Posterior cingulate gyrus (tissue), 11 donors: ENCODE measurements around the gene LLGL1.

Experiments used
- DNase-seq, 10 donors: peaks; one replicate each; pipeline versions ENCODE4 v3.0.0 to v3.0.0-alpha.2; 2020 to 2021; ENCODE audit warnings: mixed read lengths in 3 of 10
- intact Hi-C: fragments of 100-400 bp; cut with DNase I; formaldehyde crosslinking; loops from one replicate; pipeline ENCODE4 v1.15.1; 2023

The LLGL1 gene

DNA sequence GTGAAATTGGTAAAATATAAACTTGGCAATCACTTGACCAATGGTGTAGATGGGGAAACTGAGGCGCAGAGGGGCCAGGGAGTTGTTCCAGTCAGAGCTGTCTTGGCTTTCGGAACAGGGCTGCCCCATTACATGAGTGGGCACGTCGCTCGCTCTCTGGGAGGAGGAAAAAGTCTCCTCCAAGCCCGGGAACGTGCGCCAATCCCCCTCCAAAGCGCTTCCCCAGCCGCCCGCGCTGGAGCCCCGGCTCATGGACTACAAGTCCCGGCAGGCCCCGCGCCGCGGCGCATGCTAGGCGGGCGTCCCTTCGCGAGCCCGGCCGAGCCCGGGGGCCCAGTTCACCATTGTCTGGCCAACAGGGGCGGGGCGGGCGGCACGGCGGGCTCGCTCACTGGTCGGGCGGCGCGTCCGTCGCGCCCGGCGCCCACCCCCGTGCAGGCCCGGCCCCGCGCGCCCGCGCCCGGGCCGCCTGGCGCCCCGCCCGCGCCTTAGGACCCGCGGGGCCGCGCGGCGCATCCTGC, at the start of gene LLGL1:
Gene LLGL1, plus strand, starts transcription at position 515 of the 521 bp plus-strand sequence. CDS start 48 bp downstream, outside the sequence.
- DNase-seq: peak; percentile 90 to 100 (median 96)
- intact Hi-C loops: loop anchor here (5.0 to 10.0 kb wide), 2 partner anchors 37 to 90 kb away; partner anchors contain the start of genes MIEF2, SMCR8 and TOP3A

DNA sequence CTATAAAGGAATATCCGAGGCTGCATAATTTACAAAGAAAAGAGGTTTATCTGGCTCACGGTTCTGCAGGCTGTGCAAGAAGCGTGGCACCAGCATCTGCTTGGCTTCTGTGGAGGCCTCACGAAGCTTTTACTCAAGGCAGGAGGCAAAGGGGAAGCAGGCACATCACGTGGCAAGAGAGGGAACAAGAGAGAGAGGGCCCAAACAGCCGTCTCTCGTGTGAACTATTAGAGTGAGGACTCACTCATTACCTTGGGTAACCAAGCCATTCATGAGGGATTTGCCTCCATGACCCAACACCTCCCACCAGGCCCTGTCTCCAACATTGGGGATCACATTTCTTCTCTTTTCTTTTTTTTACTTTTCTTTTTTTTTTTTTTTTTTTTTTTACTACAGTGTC, 49.3 kb upstream of the LLGL1 start:
- intact Hi-C loops: no loop called here
- no peak for DNase-seq

DNA sequence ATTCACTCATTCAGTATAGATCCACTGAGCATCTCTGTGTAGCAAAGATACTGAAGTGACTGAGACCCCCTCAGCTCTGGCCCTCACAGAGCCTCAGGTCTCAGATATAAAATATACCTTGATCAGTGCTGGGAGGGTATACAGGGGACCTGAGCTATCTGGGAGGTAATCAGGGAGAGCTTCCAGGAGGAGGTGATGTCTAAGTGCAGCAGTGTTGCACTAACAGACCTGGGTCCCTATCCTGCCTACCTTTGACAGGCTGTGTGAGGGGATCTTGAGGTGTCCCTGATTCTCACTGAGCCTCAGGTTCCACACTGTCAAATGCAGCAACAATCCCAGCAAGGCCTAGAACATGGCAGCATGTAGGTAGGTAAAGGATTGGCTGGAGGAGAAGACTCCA, 48.3 kb upstream of the LLGL1 start:
- no peak for DNase-seq
- intact Hi-C loops: no loop called here

DNA sequence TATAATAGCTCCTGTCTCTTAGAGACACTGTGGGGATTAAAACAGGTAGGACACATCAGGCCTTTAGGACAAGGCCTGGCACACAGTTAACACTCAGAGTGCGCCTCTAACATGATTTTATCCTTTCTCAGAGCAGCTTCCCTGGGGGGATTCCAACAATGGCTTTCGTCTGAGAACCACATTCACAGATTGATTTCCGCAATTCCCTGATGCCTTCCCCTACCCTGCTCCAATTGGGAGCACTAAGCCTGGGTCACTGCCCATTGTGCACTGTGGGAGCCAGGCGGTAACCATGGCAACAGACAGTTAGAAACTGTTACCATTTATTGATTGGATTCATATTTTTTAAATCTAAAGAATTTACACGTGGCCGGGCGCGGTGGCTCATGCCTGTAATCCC, 47.7 kb upstream of the LLGL1 start:
- intact Hi-C loops: no loop called here
- no peak for DNase-seq

DNA sequence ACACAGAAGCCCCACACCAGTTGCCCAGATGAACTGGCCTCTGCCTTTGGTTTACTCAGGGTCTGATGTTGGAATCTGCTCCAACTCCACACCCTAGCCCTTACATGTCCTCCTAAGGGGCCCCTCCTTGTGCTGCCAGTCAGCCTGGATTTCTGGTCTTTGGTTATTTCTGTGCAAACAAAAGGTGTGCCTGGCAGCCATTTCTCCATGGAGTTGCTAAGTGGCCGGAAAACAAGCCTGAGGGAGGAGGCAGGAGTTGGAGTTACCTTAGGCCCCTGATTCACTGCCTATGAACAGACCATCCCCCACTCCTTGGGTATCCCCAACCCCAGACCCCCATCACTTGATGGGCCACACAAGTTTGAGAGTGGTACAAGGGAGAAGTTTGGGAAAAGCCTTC, 46.2 kb upstream of the LLGL1 start:
- DNase-seq: no peak
- intact Hi-C loops: no loop called here

DNA sequence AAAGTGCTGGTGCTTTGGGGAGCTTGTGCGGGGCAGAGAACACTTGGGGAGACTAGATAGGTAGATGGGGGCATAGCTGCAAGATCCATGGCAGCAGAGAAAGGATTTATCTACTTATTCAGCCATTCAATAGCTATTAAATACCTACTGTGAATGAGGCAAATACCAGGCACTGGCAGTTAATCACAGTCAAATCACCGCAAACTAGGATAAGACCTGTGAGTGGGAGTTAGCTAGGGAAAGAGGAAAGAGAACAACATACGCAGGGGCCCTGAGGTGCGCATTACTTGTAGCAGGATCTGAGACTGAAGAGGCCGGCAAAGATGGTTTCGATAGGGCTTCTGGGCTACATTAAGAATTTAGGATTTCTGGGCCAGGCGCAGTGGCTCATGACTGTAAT, 45.6 kb upstream of the LLGL1 start:
- intact Hi-C loops: loop anchor here (5.0 kb wide), 1 partner anchor 93 kb away; the partner anchor contains the start of gene DRG2
- DNase-seq: no peak

DNA sequence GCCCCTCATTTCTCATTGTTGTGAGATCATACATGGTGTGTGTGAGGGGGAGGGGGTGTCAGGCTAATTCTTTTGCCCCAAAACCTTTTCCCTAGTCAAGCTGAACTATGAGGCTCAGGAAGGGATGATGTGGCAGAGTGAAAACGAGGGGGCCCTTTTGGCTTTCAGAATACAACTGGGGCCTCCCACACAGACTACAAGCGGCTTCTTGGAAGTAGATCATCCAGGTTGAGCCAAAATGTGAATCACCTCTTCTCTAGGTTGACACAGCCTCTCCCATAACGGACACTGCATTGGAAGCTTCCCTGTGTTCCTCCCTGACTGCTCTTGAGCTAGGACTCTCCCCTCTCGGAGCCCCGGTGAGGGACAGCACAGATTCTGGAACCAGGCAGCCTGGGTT, 44.1 kb upstream of the LLGL1 start:
- no peak for DNase-seq
- intact Hi-C loops: loop anchor here (5.0 kb wide), 1 partner anchor 94 kb away; the partner anchor contains the start of gene DRG2

DNA sequence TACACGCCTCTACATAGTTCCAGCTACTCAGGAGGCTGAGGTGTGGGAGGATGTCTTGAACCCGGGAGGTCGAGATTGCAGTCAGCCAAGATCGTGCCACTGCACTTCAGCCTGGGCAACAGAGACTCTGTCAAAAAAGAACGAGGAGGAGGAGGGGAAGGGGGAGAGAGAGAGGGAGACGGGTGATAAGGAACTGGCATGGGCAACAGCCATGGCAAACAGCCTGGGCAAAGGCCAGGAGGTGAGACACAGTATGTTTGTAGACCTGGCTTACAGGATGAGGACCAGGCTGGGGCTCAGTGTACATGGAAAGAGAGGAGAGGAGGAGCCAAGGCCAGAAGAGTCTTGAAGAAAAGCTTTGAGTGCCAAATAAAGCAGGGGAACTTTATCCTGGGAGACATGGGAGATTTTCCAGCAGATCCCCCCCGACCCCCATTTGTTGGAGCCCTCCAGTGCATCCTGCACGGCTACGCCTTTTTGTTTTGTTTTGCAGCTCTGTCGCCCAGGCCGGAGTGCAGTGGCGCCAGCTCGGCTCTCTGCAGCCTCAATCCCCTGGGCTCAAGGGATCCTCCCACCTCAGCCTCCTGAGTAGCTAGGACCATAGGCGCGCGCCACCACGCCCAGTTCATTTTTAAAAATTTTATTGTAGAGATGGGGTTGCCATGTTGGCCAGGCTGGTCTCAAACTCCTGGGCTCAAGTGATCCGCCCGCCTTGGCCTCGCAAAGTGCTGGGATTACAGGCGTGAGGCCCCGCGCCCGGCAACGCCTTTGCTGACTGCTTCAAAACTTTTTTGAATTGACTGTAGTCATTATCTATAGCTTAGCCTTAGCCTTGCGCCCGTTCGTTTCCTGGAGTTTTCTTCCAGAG, 43.1 kb upstream of the LLGL1 start:
- intact Hi-C loops: loop anchor here (5.0 kb wide), 1 partner anchor 95 kb away; the partner anchor contains the start of gene DRG2
- peak in 2 of 10 donors; percentile 29 to 83 for DNase-seq

DNA sequence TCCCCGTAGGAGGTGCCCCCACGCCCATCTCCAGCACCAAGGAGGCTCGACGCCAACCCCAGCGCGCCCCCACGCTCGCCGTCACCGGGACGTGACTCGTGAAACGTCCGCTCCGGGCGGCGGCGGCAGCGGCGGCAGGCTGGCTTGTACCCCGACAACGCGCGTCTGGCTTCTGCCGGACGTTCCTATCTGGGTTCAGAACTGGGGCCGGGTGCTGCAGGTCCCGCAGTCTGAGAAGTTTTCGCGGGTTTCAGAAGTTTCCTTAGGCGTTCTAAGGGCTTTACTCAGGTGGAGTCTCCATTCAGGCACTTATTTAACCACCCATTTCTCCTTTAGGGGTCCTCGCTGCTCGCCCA, 42.5 kb upstream of the LLGL1 start:
- intact Hi-C loops: loop anchor here (5.0 kb wide), 1 partner anchor 96 kb away; the partner anchor contains the start of gene DRG2
- peak; percentile 65 to 97 (median 79) for DNase-seq

DNA sequence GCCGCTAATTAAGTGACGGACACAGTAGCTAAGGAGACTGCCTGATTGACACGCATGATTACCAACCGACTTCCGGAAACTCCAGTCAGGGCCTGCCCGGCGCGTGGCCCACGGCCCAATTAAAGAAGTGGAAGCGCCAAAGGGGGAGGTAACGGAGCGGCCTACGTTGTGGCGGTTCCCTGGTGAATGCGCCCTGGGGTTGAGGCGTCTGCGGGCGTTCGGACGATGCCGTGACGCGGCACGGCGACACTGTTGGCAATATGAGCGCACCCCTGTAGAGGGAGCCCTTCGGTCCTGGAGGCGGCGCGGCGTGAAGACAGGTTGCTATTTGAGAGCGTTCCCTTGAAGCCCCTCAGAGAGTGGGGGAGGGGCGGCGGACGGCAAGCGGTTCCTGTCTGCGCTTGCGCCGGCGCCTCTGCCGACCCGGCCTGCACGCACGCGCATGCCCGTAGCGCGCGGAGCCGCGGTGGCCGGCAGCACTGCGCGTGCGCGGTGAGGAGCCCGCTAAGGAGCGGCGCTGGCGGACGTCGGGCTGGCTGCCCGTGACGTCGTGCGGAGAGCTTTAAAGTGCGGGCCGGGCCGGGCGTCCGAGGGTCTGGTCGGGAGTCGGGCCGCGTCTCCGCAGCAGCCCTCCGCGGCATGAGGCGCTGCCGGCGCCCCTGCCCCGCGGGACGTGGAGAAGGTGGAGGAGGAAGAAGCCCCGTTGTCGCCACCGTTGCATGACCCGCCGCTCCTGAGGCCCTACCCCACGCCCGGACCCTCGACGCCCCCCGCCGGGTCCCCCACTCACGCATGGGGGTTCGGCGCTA, 41.9 kb upstream of the LLGL1 start, which contains the start of gene ALKBH5:
Gene ALKBH5, plus strand, starts transcription at position 495 of the 809 bp plus-strand sequence. CDS start 416 bp downstream, outside the sequence.
- intact Hi-C loops: loop anchor here (5.0 kb wide), 1 partner anchor 96 kb away; the partner anchor contains the start of gene DRG2
- DNase-seq: peak; percentile 96 to 99 (median 97)

DNA sequence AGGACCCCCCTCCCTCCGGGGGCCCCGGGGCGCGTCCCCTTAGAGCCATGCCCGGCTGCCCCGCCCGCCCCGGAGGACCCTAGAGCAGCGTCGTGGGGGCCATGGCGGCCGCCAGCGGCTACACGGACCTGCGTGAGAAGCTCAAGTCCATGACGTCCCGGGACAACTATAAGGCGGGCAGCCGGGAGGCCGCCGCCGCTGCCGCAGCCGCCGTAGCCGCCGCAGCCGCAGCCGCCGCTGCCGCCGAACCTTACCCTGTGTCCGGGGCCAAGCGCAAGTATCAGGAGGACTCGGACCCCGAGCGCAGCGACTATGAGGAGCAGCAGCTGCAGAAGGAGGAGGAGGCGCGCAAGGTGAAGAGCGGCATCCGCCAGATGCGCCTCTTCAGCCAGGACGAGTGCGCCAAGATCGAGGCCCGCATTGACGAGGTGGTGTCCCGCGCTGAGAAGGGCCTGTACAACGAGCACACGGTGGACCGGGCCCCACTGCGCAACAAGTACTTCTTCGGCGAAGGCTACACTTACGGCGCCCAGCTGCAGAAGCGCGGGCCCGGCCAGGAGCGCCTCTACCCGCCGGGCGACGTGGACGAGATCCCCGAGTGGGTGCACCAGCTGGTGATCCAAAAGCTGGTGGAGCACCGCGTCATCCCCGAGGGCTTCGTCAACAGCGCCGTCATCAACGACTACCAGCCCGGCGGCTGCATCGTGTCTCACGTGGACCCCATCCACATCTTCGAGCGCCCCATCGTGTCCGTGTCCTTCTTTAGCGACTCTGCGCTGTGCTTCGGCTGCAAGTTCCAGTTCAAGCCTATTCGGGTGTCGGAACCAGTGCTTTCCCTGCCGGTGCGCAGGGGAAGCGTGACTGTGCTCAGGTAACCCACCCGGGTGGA, 41.0 kb upstream of the LLGL1 start:
- DNase-seq: peak; percentile 32 to 94 (median 59)
- intact Hi-C loops: loop anchor here (5.0 kb wide), 1 partner anchor 97 kb away; the partner anchor contains the start of gene DRG2

DNA sequence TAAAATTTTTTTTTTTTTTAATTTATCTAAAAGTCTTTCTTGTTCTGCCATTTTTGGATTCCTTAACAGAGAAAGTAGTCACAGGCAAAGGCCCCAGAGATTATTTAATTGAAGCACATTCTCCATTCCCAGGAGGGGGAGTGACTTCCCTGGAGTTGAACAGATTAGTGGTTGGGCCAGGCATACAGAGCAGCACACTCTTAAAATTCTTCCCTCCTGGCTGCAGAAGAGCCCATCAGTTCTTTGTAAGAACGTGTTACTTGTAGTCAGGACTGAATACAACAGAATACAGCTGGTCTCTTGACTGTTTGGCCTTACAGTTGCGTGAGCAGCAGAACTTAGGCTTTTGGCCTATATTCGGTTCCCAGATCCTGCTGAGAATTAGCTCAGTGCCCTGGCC, 40.0 kb upstream of the LLGL1 start:
- DNase-seq: no peak
- intact Hi-C loops: no loop called here

DNA sequence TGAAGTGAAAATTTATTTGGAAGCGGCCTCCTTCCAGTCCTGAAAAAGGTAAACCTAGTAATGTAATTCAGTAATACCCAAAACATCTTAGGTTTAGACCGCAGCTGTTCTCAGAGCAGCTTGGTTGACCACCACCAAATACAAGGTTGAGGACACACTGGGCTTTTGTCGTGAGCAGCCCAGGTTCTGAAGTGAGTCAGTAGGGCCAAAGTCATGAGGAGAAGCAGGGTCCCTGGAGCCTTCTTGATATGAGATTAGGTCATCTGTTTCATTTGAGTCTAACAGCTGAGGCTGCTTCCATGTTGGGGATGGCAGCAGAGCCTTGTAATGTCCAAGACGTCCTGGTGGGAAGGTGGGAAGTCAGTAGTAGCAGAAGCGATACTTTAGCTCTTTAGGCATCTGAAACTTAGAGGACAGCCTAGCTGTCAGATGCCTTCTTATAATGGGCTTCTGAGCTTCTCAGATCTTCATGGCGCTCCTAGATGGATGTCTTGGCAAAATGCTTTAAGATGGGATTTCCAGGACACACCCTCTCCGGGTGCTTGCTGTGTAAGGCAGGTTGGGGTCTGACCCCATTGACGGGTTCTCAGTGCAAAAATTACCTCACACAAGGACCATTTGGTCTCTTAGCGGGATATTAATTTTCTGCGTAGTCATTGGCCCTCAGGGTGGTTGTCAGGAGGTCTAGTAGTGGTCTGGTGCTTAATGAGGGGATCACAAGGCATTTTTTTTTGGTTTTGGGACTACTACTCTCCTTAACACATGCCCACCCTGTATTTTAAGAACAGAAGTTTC, 39.4 kb upstream of the LLGL1 start:
- intact Hi-C loops: no loop called here

DNA sequence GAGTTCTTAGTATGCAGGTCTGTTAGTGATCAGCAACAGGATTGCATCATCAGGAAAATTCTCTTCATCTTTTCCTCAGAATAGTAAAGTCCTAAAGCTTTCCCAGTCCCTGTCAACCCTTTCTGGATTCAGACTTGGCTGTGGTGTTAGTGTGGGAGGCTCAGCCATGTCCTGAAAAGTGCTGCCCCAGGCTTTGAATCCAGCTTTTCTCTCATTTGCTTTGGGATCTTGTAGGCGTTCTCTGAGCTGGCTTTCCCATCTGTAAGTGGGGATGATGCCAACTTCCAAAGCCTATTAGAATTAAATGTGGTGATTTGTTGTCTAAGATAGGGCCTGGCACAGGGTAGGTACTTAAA, 38.8 kb upstream of the LLGL1 start:
- intact Hi-C loops: no loop called here
- peak in 1 of 10 donors; percentile 20 for DNase-seq

More for the DNA sequence above, 39.4 kb upstream of the LLGL1 start:
- DNase-seq: no peak

DNA sequence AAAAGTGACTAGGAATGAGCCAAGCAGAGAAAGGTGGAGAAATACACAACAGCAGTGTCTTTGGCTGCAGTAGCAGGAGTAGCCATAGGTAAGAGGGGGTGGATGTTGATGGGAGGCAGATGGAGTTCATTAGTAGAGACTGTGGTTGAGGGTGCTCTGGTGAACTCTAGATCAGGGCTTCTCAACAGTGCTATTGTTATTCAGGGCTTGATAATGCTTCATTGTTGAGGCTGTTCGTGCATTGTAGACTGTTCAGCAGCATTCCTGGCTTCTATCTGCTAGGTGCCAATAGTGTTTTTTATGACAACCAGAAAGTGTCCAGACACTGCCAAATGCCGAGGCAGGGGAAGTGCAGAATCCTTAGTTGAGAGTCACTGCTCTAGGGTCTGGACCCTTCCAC, 38.2 kb upstream of the LLGL1 start:
- intact Hi-C loops: no loop called here
- no peak for DNase-seq

DNA sequence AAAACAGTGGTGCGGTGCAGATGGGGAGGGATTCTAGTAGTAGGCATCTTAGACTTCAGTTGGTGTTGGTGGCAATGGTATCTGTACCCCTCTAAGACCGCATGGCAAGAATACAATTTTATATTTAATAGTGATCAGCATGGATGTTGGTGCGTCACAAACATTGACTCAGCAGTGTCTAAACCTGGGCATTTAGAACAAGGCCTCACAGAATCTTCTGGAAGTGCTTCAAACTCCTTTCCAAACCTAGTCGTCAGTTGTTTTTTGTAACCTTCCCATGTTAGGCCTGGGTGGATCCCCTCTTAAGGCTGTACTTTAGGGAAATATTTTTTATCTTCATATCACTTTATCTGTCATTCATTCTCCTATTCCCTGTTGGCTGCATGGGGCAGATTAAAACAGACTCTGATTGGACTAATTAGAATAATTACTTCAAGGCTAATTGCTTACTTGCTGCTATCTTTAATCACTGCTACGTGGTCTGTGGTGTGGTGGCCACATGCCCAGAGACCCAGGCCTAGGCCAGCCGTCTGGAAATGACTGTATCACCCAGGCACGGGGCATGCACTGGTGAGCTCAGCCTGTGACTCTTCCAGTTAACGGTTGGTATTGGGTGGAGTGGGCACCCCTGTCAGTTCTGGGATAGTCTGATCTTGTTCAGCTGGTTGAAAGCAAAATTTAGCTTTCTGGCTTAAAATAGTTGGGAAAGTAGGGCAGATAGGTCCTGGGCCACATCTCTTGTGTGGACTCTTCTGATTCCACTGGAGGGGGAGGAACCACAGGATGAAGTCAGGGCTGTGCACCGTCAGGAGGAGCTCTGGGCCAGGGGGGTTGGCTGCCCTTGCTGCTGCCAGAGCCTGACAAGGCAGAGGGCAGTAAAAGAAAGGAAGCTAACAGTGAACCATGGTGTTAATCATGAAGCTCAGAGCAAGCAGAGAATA, 37.3 kb upstream of the LLGL1 start:
- no peak for DNase-seq
- intact Hi-C loops: no loop called here

DNA sequence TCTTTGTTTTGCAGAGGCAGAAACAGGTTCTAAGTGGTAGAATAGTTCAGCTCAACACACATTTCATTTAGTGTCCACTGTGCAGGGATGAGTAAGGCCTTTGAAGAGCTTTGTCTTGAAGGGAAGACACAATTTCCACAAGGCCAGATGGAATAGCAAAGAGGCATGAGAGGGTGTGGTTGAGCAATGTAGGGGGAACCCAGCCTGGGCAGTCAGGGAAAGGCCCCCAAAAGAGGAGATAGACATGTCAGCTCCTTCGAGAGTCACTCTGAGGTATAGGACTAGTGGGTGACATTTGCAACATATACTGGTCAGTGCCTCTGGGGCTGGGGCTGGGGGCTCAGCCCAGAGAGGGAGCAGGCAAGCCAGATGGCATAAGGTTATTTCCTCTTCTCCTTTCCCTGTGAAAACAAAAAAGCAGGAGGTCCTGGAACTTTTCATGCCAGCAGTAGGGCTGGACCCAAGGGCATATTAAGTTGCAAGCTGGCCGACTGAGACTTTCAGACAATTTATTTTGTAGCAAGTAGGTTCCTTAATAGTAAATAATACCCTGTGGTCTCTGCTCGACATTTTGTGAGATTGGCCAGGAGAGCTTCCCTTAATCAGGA, 34.7 kb upstream of the LLGL1 start:
- DNase-seq: no peak
- intact Hi-C loops: no loop called here
